Measurements from ENCODE around the gene MPC1. TPM values are rescaled to one million over a fixed set of nuclear protein-coding genes. Genes with fewer than 3 reads are reported as not detected.
"Not testable (repeated sequence)": the region's sequence is repeated elsewhere in the genome, so short reads cannot be mapped to it uniquely, and the experiment has no call there.

MPC1 gene
- total RNA-seq, 2 donors from 2014 or later: 11.5 to 30.4 TPM

GRCh38 chr6:166413491-166413951, 30.8 kb upstream of the MPC1 start:
- peaks cover 17% of the 10 kb centered on the region for H3K36me3 Mint-ChIP-seq
- no peak overlapping the region for H3K27ac Mint-ChIP-seq
- ATAC-seq: no peak

DNA sequence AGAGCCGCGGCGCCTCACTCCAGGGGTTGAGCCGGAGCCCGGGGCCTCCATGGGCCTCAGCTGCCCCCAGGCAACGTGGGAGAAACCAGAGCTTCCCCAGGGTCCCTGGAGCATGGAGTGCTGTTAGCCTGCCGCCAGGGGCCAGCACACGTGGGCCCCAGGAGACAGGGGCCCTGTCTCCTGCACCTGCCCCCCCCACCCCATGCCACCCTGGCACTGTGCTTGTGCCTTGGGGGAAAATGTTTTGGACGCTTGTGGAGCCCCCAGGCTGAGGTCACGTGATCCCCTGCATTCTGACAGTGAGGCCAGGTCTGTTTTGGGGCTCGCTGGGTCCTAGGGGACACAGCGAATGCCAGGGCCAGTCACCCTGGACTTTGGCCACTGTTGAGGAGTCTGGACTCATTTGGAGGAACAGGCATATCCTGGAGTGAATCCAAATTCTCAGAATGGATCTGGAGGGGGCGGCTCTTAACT, 30.2 kb upstream of the MPC1 start:
- Mint-ChIP-seq H3K4me1 (ENCODE audit: low read depth in 2 of 2) (peaks cover 33 to 40% of the 10 kb centered on the region in 2 donors), H3K9me3 (peaks cover 14% of the 10 kb centered on the region), H3K27ac (no peak overlapping the region), H3K36me3 (peaks cover 17% of the 10 kb centered on the region), H3K4me3 (no peak overlapping the region), H3K27me3 (peaks cover 23 to 34% of the 10 kb centered on the region in 2 donors)
- no peak for ATAC-seq
- no peak for DNase-seq (ENCODE audit: low spot score)

More at GRCh38 chr6:166413491-166413951, 30.8 kb upstream of the MPC1 start:
- Mint-ChIP-seq H3K4me3 (no peak overlapping the region), H3K27me3 (peaks cover 20 to 34% of the 10 kb centered on the region in 2 donors), H3K4me1 (ENCODE audit: low read depth in 2 of 2) (peaks cover 39 to 46% of the 10 kb centered on the region in 2 donors), H3K9me3 (peaks cover 14% of the 10 kb centered on the region)
- peak; percentile 47 for DNase-seq (ENCODE audit: low spot score)

GRCh38 chr6:166412156-166412910, 29.6 kb upstream of the MPC1 start:
- Mint-ChIP-seq H3K36me3 (peaks cover 17% of the 10 kb centered on the region), H3K27me3 (peaks cover 23 to 34% of the 10 kb centered on the region in 2 donors), H3K4me1 (ENCODE audit: low read depth in 2 of 2) (peaks cover 28 to 38% of the 10 kb centered on the region in 2 donors), H3K9me3 (peaks cover 14% of the 10 kb centered on the region), H3K4me3 (no peak overlapping the region), H3K27ac (no peak overlapping the region)
- DNase-seq (ENCODE audit: low spot score) (peak; percentile 49), ATAC-seq (no peak)

DNA sequence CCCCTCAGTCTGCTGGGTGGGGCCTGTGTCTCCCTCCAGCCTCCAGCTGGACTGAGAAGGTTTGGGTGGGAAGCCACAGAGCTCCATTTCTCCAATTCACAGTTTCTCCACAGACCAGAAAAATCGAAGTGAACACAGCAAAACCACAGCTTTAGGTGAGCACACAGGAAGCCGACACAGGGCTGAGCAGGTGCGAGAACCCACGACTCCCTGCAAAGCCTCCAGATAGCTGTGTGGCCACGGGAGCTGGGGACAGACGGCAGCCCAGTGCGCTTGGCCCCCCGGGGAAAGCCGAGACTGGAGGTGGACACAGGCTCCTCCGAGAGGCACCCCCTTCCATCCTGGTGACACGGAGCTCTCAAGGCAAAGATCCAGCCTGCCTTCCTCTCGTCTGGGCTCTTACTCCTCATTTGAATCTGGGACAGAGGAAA, 29.0 kb upstream of the MPC1 start:
- DNase-seq (ENCODE audit: low spot score) (peak; percentile 58), ATAC-seq (peak; percentile 14 to 34)
- Mint-ChIP-seq H3K27ac (no peak overlapping the region), H3K4me1 (ENCODE audit: low read depth in 2 of 2) (peaks cover 22 to 32% of the 10 kb centered on the region in 2 donors), H3K36me3 (peaks cover 13% of the 10 kb centered on the region), H3K27me3 (peaks cover 23 to 30% of the 10 kb centered on the region in 2 donors), H3K4me3 (no peak overlapping the region), H3K9me3 (peaks cover 13% of the 10 kb centered on the region)

DNA sequence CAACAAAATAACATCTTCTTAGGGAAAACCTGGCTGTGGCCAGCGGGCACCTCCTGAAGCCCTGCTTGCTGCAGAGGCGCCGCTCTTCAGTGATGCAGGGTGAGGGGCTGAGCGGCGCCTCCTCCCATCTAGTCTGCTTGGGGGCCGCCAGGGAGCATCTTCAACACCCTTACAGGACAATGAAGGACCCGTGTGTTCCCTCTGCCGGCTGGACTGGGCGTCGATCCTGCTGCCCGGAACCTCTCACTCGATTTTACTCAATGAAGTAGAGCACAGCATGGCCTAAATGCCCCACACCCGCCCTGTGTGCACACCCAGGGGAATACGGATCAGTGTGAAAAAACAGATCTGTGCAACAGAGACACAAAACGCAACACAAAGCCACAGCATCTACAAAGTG, 28.5 kb upstream of the MPC1 start:
- peaks cover 8% of the 10 kb centered on the region for H3K36me3 Mint-ChIP-seq
- peak; percentile 45 for DNase-seq (ENCODE audit: low spot score)
- peaks cover 8% of the 10 kb centered on the region for H3K9me3 Mint-ChIP-seq
- ATAC-seq: no peak
- peaks cover 22 to 25% of the 10 kb centered on the region in 2 donors for H3K27me3 Mint-ChIP-seq
- no peak overlapping the region for H3K4me3 Mint-ChIP-seq
- H3K27ac Mint-ChIP-seq: no peak overlapping the region
- H3K4me1 Mint-ChIP-seq (ENCODE audit: low read depth in 2 of 2): peaks cover 18 to 27% of the 10 kb centered on the region in 2 donors

GRCh38 chr6:166410426-166410935, 27.7 kb upstream of the MPC1 start:
- Mint-ChIP-seq H3K4me1 (ENCODE audit: low read depth in 2 of 2) (peaks cover 10 to 19% of the 10 kb centered on the region in 2 donors), H3K36me3 (peaks cover under 1% of the 10 kb centered on the region), H3K4me3 (no peak overlapping the region), H3K27me3 (peaks cover 16 to 19% of the 10 kb centered on the region in 2 donors), H3K9me3 (peaks cover under 1% of the 10 kb centered on the region), H3K27ac (no peak overlapping the region)
- DNase-seq (ENCODE audit: low spot score): peak; percentile 15
- no peak for ATAC-seq

GRCh38 chr6:166408936-166409755, 26.4 kb upstream of the MPC1 start:
- no peaks in the 10 kb centered on the region for H3K9me3 Mint-ChIP-seq
- no peaks in the 10 kb centered on the region for H3K36me3 Mint-ChIP-seq
- peaks cover 0 to 15% of the 10 kb centered on the region in 2 donors for H3K4me1 Mint-ChIP-seq (ENCODE audit: low read depth in 2 of 2)
- no peak overlapping the region for H3K4me3 Mint-ChIP-seq
- peaks cover 16 to 19% of the 10 kb centered on the region in 2 donors for H3K27me3 Mint-ChIP-seq
- H3K27ac Mint-ChIP-seq: no peak overlapping the region
- ATAC-seq (no peak), DNase-seq (ENCODE audit: low spot score) (peak; percentile 41)

- H3K4me3 Mint-ChIP-seq: no peak overlapping the region
- no peak overlapping the region for H3K27ac Mint-ChIP-seq
- no peaks in the 10 kb centered on the region for H3K36me3 Mint-ChIP-seq
- ATAC-seq (no peak), DNase-seq (ENCODE audit: low spot score) (no peak)
- no peaks in the 10 kb centered on the region for H3K9me3 Mint-ChIP-seq
- peaks cover 0 to 6% of the 10 kb centered on the region in 2 donors for H3K4me1 Mint-ChIP-seq (ENCODE audit: low read depth in 2 of 2)
- H3K27me3 Mint-ChIP-seq: peaks cover 17 to 19% of the 10 kb centered on the region in 2 donors
Observed at GRCh38 chr6:166406197-166406596, 23.5 kb upstream of the MPC1 start.

GRCh38 chr6:166405386-166405785, 22.6 kb upstream of the MPC1 start:
- Mint-ChIP-seq H3K9me3 (no peaks in the 10 kb centered on the region), H3K36me3 (no peaks in the 10 kb centered on the region), H3K27ac (no peak overlapping the region), H3K27me3 (peaks cover 16 to 18% of the 10 kb centered on the region in 2 donors), H3K4me3 (no peak overlapping the region), H3K4me1 (ENCODE audit: low read depth in 2 of 2) (peaks cover 0 to 9% of the 10 kb centered on the region in 2 donors)
- ATAC-seq (no peak), DNase-seq (ENCODE audit: low spot score) (peak; percentile 54)

- Mint-ChIP-seq H3K4me3 (no peak overlapping the region), H3K27me3 (peaks cover 0 to 13% of the 10 kb centered on the region in 2 donors), H3K36me3 (no peaks in the 10 kb centered on the region), H3K27ac (peak overlapping the region; percentile 15 to 24), H3K9me3 (no peaks in the 10 kb centered on the region), H3K4me1 (ENCODE audit: low read depth in 2 of 2) (peaks cover 0 to 6% of the 10 kb centered on the region in 2 donors)
- ATAC-seq (no peak), DNase-seq (ENCODE audit: low spot score) (peak; percentile 41)
Observed at GRCh38 chr6:166402582-166403277, 20.0 kb upstream of the MPC1 start.

GRCh38 chr6:166400649-166401250, 18.0 kb upstream of the MPC1 start:
- peaks cover 0 to 13% of the 10 kb centered on the region in 2 donors for H3K27me3 Mint-ChIP-seq
- not testable (repeated sequence) for H3K4me3 Mint-ChIP-seq; H3K4me1 Mint-ChIP-seq (ENCODE audit: low read depth in 2 of 2); H3K27ac Mint-ChIP-seq; H3K9me3 Mint-ChIP-seq; H3K36me3 Mint-ChIP-seq
- DNase-seq (ENCODE audit: low spot score) (peak; percentile 68), ATAC-seq (peak; percentile 77 to 82)

GRCh38 chr6:166400181-166400580, 17.4 kb upstream of the MPC1 start:
- Mint-ChIP-seq H3K27me3 (peaks cover 0 to 17% of the 10 kb centered on the region in 2 donors), H3K4me3 (no peak overlapping the region), H3K36me3 (no peaks in the 10 kb centered on the region), H3K9me3 (no peaks in the 10 kb centered on the region), H3K4me1 (ENCODE audit: low read depth in 2 of 2) (peaks cover 0 to 6% of the 10 kb centered on the region in 2 donors), H3K27ac (no peak overlapping the region)
- ATAC-seq (no peak), DNase-seq (ENCODE audit: low spot score) (no peak)

- H3K9me3 Mint-ChIP-seq: no peaks in the 10 kb centered on the region
- ATAC-seq (no peak), DNase-seq (ENCODE audit: low spot score) (peak; percentile 10)
- no peak overlapping the region for H3K27ac Mint-ChIP-seq
- no peak overlapping the region for H3K4me3 Mint-ChIP-seq
- peaks cover 0 to 6% of the 10 kb centered on the region in 2 donors for H3K4me1 Mint-ChIP-seq (ENCODE audit: low read depth in 2 of 2)
- peaks cover 10 to 19% of the 10 kb centered on the region in 2 donors for H3K27me3 Mint-ChIP-seq
- no peaks in the 10 kb centered on the region for H3K36me3 Mint-ChIP-seq
Observed at GRCh38 chr6:166398348-166398747, 15.6 kb upstream of the MPC1 start.

All from natural killer cell treated with Interleukin-12 subunit alpha and Interleukin-12 subunit beta and Interleukin-15 and Interleukin-18, amount 100 ng/mL, for 72 hours (primary cell).